Measurements from ENCODE around the gene PRKG1. TPM values are rescaled to one million over a fixed set of nuclear protein-coding genes. Genes with fewer than 3 reads are reported as not detected.

Gene PRKG1
- total RNA-seq, 2 donors from 2014 or later: 1.3 to 2.7 TPM

GRCh38 chr10:51057925-51058324, 16.4 kb upstream of the PRKG1 start:
- no peak overlapping the region for H3K4me3 ChIP-seq (ENCODE audit: low read length)
- no peaks in the 10 kb centered on the region for H3K36me3 ChIP-seq (ENCODE audit: control insufficient read depth, insufficient read depth, low read length)
- no peaks in the 10 kb centered on the region for H3K4me1 Mint-ChIP-seq
- no peak overlapping the region for H3K27ac ChIP-seq (ENCODE audit: low read depth, low read length)
- no peak overlapping the region for H3K9ac ChIP-seq (ENCODE audit: extremely low read depth, low read length, poor library complexity, severe bottlenecking)
- H3K4me1 ChIP-seq (ENCODE audit: control insufficient read depth, insufficient read depth, low read length): no peaks in the 10 kb centered on the region
- 100% methylated on average over 1 to 2 of the region's 4 CpGs for WGBS, 2 experiments (ENCODE audit: insufficient coverage in 1 of 2, insufficient read length in 1 of 2)
- H3K4me3 Mint-ChIP-seq: no peak overlapping the region
- no peak for TF ChIP-seq CTCF (conservative IDR thresholded peaks at IDR 0.05)
- H3K9me3 ChIP-seq (ENCODE audit: control insufficient read depth, low read length): peaks cover 4% of the 10 kb centered on the region
- no peak overlapping the region for H3K27ac Mint-ChIP-seq
- DNase-seq: no peak
- H3K9me3 Mint-ChIP-seq: peaks cover 2% of the 10 kb centered on the region
- no peaks in the 10 kb centered on the region for H3K27me3 Mint-ChIP-seq (ENCODE audit: insufficient read depth)
- H3K27me3 ChIP-seq (ENCODE audit: control insufficient read depth, insufficient read depth, low read length, poor library complexity, severe bottlenecking): no peaks in the 10 kb centered on the region
- H3K36me3 Mint-ChIP-seq (ENCODE audit: low read depth): no peaks in the 10 kb centered on the region

GRCh38 chr10:51063166-51063565, 11.1 kb upstream of the PRKG1 start:
- no peak for DNase-seq
- Mint-ChIP-seq H3K9me3 (no peaks in the 10 kb centered on the region), H3K27ac (no peak overlapping the region), H3K36me3 (ENCODE audit: low read depth) (no peaks in the 10 kb centered on the region), H3K27me3 (ENCODE audit: insufficient read depth) (no peaks in the 10 kb centered on the region), H3K4me3 (no peak overlapping the region), H3K4me1 (no peaks in the 10 kb centered on the region)
- no peak overlapping the region for H3K9ac ChIP-seq (ENCODE audit: extremely low read depth, low read length, poor library complexity, severe bottlenecking)
- 86% methylated on average over 4 of the region's 4 CpGs; no CpG with 5 or more reads in 1 of the 2 experiments for WGBS, 2 experiments (ENCODE audit: insufficient coverage in 1 of 2, insufficient read length in 1 of 2)
- no peaks in the 10 kb centered on the region for H3K4me1 ChIP-seq (ENCODE audit: control insufficient read depth, insufficient read depth, low read length)
- no peak for TF ChIP-seq CTCF (conservative IDR thresholded peaks at IDR 0.05)
- no peak overlapping the region for H3K4me3 ChIP-seq (ENCODE audit: low read length)
- no peaks in the 10 kb centered on the region for H3K27me3 ChIP-seq (ENCODE audit: control insufficient read depth, insufficient read depth, low read length, poor library complexity, severe bottlenecking)
- no peaks in the 10 kb centered on the region for H3K36me3 ChIP-seq (ENCODE audit: control insufficient read depth, insufficient read depth, low read length)
- no peaks in the 10 kb centered on the region for H3K9me3 ChIP-seq (ENCODE audit: control insufficient read depth, low read length)
- no peak overlapping the region for H3K27ac ChIP-seq (ENCODE audit: low read depth, low read length)

- Mint-ChIP-seq H3K9me3 (no peaks in the 10 kb centered on the region), H3K4me3 (no peak overlapping the region), H3K36me3 (ENCODE audit: low read depth) (no peaks in the 10 kb centered on the region), H3K27me3 (ENCODE audit: insufficient read depth) (no peaks in the 10 kb centered on the region), H3K27ac (no peak overlapping the region), H3K4me1 (no peaks in the 10 kb centered on the region)
- Histone ChIP-seq H3K9me3 (ENCODE audit: control insufficient read depth, low read length) (no peaks in the 10 kb centered on the region), H3K9ac (ENCODE audit: extremely low read depth, low read length, poor library complexity, severe bottlenecking) (no peak overlapping the region), H3K4me1 (ENCODE audit: control insufficient read depth, insufficient read depth, low read length) (no peaks in the 10 kb centered on the region), H3K36me3 (ENCODE audit: control insufficient read depth, insufficient read depth, low read length) (no peaks in the 10 kb centered on the region), H3K27ac (ENCODE audit: low read depth, low read length) (no peak overlapping the region), H3K4me3 (ENCODE audit: low read length) (no peak overlapping the region), H3K27me3 (ENCODE audit: control insufficient read depth, insufficient read depth, low read length, poor library complexity, severe bottlenecking) (no peaks in the 10 kb centered on the region)
- WGBS, 2 experiments (ENCODE audit: insufficient coverage in 1 of 2, insufficient read length in 1 of 2): 19 to 20% methylated on average over 1 to 2 of the region's 2 CpGs
- TF ChIP-seq CTCF (conservative IDR thresholded peaks at IDR 0.05): peak; percentile 82
- no peak for DNase-seq
Observed at GRCh38 chr10:51063659-51064535, 10.4 kb upstream of the PRKG1 start.
